Stimulated activated memory B cell treated with anti-CD40 and anti-IgM and Interleukin-4, amounts not matched to agents 10 μg/mL and 1 μg/mL and 100 μg/mL, for 72 hours (primary cell): ENCODE data around the gene SYN1.
"Not testable (repeated sequence)": the region's sequence is repeated elsewhere in the genome, so short reads cannot be mapped to it uniquely, and the experiment has no call there.

ENCODE experiments used
- ATAC-seq: fragments of 150-1000 bp; cut with Tn5 transposase; 2 replicates; pipeline ENCODE4 v1.10.0; 2021
- H3K27ac Mint-ChIP-seq: one replicate; pipeline ENCODE4 v1.8.0; 2022; ENCODE audit warnings: mild to moderate bottlenecking, mixed read lengths
- H3K27me3 Mint-ChIP-seq: one replicate; pipeline ENCODE4 v1.8.0; 2022; ENCODE audit warnings: mixed read lengths
- H3K36me3 Mint-ChIP-seq: one replicate; pipeline ENCODE4 v1.8.0; 2022; ENCODE audit warnings: mixed read lengths
- H3K4me1 Mint-ChIP-seq: one replicate; pipeline ENCODE4 v1.8.0; 2022; ENCODE audit warnings: mixed read lengths
- H3K4me3 Mint-ChIP-seq: one replicate; pipeline ENCODE4 v1.8.0; 2022; ENCODE audit warnings: mild to moderate bottlenecking, moderate library complexity, mixed read lengths
- H3K9me3 Mint-ChIP-seq: one replicate; pipeline ENCODE4 v1.8.0; 2022; ENCODE audit warnings: mixed read lengths

The SYN1 gene

DNA sequence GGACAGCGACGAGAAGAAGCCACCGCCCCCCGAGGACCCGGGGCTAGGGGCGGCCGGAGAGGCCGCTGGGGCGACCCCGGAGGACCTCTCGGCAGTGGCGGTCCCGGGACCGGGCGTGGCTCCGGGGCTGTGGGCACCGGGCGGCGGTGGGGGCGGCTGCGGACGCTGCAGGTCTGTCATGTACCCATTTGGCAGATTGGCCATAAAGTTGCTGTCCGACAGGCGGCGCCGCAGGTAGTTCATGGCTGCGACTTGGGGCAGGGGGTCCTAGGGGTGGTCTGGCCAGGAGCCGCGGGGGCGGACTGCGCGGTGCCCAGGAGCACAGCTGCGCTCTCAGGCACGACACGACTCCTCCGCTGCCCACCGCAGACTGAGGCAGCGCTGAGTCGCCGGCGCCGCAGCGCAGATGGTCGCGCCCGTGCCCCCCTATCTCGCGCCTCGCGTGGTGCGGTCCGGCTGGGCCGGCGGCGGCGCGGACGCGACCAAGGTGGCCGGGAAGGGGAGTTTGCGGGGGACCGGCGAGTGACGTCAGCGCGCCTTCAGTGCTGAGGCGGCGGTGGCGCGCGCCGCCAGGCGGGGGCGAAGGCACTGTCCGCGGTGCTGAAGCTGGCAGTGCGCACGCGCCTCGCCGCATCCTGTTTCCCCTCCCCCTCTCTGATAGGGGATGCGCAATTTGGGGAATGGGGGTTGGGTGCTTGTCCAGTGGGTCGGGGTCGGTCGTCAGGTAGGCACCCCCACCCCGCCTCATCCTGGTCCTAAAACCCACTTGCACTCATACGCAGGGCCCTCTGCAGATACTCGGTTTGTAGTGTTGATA, at the start of gene SYN1:
SYN1 (minus strand) TSS at position 372 of the 817 bp plus-strand sequence; CDS start at position 243, 129 bp downstream.
- Mint-ChIP-seq H3K27ac (no peak within 1 kb of the TSS), H3K36me3 (no peaks in the 10 kb centered on the region), H3K9me3 (no peaks in the 10 kb centered on the region), H3K4me1 (peaks cover 23% of the 10 kb centered on the region), H3K27me3 (peaks cover 73% of the 10 kb centered on the region), H3K4me3 (peak within 1 kb of the TSS; percentile 48)
- ATAC-seq = peak; percentile 89

DNA sequence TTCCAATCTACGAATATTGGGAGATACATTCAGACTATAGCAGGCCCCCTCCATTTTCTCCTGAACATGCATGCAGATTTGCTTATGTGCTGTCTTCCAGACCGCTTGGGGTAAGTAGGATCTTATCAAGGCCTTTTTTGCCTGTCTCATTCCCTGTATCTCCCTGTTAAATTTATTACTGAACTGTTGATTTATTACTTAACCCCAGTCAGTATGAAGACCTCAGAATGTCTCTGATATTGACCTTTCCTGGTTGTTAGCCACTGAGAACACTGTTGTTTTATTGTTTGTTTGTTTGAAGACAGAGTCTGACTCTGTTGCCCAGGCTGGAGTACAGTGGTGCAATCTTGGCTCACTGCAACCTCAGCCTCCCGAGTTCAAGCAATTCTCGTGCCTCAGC, 46.1 kb upstream of the SYN1 start:
- H3K27me3 Mint-ChIP-seq, H3K4me1 Mint-ChIP-seq, H3K36me3 Mint-ChIP-seq, H3K4me3 Mint-ChIP-seq, ATAC-seq, H3K9me3 Mint-ChIP-seq, H3K27ac Mint-ChIP-seq: not testable (repeated sequence)

DNA sequence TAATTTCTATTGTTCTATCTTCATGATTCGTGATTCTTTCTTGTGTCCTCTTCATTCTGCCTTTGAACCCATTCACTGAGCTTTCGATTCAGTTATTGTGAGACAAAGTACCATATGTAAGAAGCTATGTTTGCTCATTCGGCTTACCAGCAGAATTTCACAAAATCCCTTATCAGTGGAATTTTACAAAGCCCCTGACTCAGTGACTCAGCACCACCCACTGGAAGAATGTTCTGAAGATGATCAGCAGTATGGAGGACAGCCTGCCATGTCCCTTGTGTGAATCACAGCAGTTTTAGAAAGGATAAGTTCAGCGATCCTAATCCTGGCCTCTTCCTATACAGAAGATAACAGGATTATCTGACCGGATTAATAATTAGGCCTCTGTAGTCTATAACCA, 45.1 kb upstream of the SYN1 start:
- no peak overlapping the region for H3K4me3 Mint-ChIP-seq
- H3K4me1 Mint-ChIP-seq = peaks cover 12% of the 10 kb centered on the region
- no peaks in the 10 kb centered on the region for H3K27me3 Mint-ChIP-seq
- H3K9me3 Mint-ChIP-seq = no peaks in the 10 kb centered on the region
- ATAC-seq = no peak
- H3K36me3 Mint-ChIP-seq = no peaks in the 10 kb centered on the region
- H3K27ac Mint-ChIP-seq = no peak overlapping the region

DNA sequence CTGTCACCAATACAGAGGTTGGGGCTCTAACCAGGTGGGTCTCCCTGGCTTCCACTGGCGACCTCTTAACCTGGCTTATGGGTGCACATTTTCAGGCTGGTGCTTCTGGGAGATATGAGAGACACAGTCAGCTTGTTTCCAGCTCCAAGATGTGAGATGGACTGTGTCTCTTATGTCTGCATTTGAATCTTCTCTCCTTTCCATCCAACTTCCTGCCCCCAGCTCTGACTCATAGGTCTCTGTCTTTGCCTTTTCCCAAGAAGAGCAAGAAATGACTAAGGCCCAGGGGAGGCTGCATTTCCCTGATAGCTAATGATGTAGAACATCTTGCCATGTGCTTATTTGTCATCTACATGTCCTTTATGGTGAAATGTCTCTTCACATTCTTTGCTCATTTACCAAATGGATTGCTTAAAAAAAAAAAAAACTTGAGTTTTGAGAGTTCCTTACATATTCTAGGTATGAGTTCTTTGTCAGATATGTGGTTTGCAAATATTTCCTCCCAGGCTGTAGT, 42.5 kb upstream of the SYN1 start:
- H3K36me3 Mint-ChIP-seq = no peaks in the 10 kb centered on the region
- no peaks in the 10 kb centered on the region for H3K9me3 Mint-ChIP-seq
- peaks cover 12% of the 10 kb centered on the region for H3K4me1 Mint-ChIP-seq
- peak overlapping the region; percentile 82 for H3K27ac Mint-ChIP-seq
- no peak overlapping the region for H3K4me3 Mint-ChIP-seq
- no peaks in the 10 kb centered on the region for H3K27me3 Mint-ChIP-seq
- ATAC-seq = peak; percentile 20

DNA sequence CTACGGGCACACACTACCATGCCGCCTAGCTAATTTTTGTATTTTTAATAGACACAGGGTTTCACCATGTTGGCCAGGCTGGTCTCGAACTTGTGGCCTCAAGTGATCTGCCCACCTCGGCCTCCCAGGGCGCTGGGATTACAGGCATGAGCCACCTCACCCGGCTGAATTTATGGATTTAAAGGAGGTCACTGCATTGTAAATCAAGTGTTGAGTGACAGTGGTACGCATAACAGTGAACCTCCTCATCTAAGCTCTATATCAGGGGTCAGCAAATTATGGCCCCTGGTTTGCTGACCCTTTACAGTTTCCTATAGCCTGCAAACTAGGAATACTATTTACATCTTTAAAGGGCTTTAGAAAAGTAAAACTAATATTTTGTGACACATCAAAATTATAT, 41.9 kb upstream of the SYN1 start:
- Mint-ChIP-seq H3K36me3 (peaks cover 5% of the 10 kb centered on the region), H3K27ac (peak overlapping the region; percentile 82), H3K4me1 (peaks cover 15% of the 10 kb centered on the region), H3K4me3 (no peak overlapping the region), H3K9me3 (no peaks in the 10 kb centered on the region), H3K27me3 (no peaks in the 10 kb centered on the region)
- no peak for ATAC-seq

DNA sequence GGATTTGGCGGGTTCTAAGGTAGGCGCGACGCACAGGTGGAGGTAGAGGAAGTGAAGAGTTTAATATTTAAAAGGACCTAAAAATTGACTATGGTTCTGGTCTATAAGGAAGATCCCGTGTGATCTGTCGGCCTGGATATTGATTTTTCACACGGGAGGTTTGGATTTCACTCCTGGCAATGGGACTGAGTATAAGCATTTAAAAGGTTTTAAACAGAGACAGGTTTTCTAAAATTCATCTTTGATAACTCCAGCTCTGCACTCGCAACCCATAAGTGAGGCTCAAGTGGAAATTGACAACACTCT, 39.7 kb upstream of the SYN1 start:
- peaks cover 25% of the 10 kb centered on the region for H3K4me1 Mint-ChIP-seq

DNA sequence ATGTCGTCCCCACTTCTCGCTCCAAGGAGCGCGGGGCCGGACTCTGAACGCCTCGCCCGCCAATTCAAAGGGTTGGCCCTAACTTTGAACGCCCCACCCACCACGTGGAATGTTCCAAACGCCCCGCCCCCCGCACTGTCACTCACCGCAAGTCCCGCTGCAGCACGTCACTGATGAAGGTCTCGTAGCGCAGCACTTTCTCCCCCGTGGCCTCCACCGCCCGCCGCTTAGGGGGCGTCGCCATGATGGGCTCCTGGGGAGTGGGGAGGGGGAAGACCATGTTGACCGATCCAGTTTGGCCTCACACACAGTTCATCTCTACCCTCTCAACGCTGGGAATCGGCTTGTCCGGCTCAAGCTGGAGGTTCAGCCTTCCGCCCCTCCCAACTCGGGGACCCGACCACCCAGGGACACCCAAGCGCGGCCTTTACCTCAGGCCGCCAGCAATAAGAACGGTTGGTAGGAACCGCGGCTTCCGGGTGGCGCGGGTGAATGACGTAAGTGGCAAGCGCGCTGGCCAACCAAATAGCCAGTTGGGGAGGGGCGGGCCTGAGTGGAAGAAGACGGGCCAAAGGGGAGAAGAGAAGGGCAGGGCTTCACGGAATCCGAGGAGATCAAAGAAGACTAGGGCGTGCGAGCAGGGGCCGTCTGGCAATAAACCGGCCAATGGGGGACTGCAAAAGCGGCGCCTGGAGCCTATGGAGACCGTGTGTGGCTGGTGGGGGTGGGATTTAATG, 39.2 kb upstream of the SYN1 start, which contains the start of gene UXT:
UXT (minus strand) TSS at position 497 of the 737 bp plus-strand sequence; CDS start at position 244, 253 bp downstream.
- H3K27me3 Mint-ChIP-seq = no peaks in the 10 kb centered on the region
- peak; percentile 94 for ATAC-seq
- H3K27ac Mint-ChIP-seq = peak within 1 kb of the TSS; percentile 95
- peaks cover 17% of the 10 kb centered on the region for H3K36me3 Mint-ChIP-seq
- peaks cover 25% of the 10 kb centered on the region for H3K4me1 Mint-ChIP-seq
- no peaks in the 10 kb centered on the region for H3K9me3 Mint-ChIP-seq
- peak within 1 kb of the TSS; percentile 82 for H3K4me3 Mint-ChIP-seq

More for the DNA sequence above, 39.7 kb upstream of the SYN1 start:
- Mint-ChIP-seq H3K27ac (peak overlapping the region; percentile 95), H3K9me3 (no peaks in the 10 kb centered on the region), H3K27me3 (no peaks in the 10 kb centered on the region), H3K4me3 (peak overlapping the region; percentile 82), H3K36me3 (peaks cover 17% of the 10 kb centered on the region)
- ATAC-seq = no peak

DNA sequence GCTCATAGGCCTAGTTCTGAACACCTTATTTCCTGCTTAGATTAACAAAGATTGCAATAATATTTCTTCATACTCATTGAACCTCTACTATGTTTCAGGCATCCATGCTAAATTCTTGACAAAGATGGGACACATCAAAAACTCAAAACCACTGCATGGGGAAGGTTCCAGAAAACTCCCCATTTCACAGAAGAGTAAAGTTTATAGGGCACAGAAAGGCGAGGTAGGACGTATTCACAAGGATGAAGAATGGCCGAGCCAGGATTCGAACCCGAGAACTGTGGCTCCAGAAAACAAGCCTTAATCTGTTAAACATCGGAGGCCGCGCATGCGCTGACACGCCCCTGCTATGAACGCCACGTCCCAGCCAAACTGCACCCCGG, 38.6 kb upstream of the SYN1 start:
- Mint-ChIP-seq H3K4me3 (peak overlapping the region; percentile 82), H3K4me1 (peaks cover 29% of the 10 kb centered on the region), H3K27ac (peak overlapping the region; percentile 95), H3K9me3 (no peaks in the 10 kb centered on the region), H3K27me3 (no peaks in the 10 kb centered on the region), H3K36me3 (peaks cover 22% of the 10 kb centered on the region)
- no peak for ATAC-seq

DNA sequence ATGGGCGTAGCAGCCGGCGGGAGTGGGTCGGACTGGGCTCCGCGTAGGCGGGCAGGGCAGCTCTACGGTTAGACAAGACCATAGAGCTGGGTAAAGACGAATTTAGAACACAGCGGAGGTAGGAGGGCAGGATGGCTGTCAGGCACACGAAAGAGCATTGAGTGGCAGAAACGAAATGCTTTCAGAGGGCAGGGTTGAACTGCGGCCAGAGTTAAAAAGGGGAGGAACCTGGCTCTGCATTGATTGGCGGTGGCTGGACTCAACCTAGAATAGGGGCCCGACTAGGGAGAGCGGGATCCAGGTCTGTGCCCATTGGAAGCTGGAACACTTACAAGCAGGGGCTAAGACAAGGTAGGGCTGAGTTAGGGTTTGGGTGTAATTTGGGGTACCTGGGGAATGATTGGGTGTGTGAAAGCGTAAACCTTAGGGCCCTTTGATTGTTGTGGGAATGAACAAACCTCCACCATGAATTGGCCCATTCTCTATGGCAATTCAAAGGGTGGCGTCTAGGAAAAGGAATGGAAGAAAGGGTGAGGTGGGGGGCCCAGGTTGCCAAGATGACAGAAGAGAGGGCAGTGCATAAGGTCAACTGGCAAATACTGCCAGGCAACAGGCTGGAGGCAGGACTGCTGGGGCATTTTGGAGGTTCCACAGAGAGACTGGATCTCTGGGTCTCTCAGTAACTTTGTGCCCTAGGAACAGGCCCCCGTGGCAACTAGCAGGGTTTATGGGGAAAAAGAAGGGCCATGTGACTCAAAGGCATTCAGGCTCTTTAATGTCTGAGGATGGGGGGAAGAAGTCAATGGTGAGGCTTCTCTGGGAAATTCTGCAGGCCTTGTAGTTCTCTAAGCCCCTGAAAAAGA, 31.6 kb upstream of the SYN1 start:
- Mint-ChIP-seq H3K27ac (peak overlapping the region; percentile 96), H3K4me1 (peaks cover 48% of the 10 kb centered on the region), H3K4me3 (peak overlapping the region; percentile 85), H3K9me3 (no peaks in the 10 kb centered on the region), H3K27me3 (no peaks in the 10 kb centered on the region), H3K36me3 (peaks cover 51% of the 10 kb centered on the region)
- no peak for ATAC-seq

DNA sequence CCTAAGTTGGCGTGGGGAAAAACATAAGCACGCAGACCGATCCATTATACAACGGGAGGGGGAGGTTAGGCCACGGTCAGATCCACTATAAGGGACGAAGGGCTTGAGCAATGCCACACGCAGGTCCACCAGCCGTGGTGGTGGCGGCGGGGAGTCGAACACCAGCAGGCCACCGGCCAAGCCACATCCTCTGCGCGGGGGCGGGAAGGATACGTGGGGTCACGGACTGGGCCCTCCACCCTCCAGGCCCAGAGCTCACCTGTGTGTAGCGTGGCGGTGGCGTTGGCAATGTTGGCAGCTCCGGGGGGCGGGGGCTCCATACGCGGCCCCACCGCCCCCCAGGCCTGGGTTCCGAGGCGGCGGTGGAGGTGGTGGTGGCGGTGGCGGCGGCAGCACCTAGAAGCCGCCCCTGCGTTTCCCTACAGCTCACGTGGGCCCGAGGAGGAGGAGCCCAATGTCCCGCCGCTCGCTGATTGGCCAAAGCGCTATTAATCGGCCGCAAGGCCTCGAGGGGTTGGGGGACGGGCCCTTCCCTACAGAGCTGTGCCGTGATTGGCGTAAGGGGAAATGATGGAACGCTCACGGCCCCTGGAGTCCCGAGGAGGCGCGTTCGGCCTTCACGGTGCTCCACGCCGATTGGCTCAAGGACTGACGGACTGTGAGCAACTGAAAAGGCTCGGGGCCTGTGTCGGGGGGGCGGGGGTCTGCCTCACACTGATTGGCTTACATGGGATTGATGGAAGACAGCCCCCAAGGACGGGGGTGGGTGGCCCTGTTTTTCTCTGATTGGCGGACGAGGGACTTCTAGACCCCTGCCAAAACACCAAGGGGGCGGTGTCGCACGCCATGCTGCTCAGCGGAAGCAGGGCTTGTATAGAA, 30.7 kb upstream of the SYN1 start, which contains the start of gene ELK1:
ELK1 (minus strand) TSS at position 400 of the 879 bp plus-strand sequence. CDS start 9,122 bp downstream, outside the sequence.
- no peaks in the 10 kb centered on the region for H3K27me3 Mint-ChIP-seq
- H3K36me3 Mint-ChIP-seq = peaks cover 42% of the 10 kb centered on the region
- peak within 1 kb of the TSS; percentile 96 for H3K27ac Mint-ChIP-seq
- peak within 1 kb of the TSS; percentile 85 for H3K4me3 Mint-ChIP-seq
- peaks cover 41% of the 10 kb centered on the region for H3K4me1 Mint-ChIP-seq
- no peaks in the 10 kb centered on the region for H3K9me3 Mint-ChIP-seq
- ATAC-seq = peak; percentile 96

DNA sequence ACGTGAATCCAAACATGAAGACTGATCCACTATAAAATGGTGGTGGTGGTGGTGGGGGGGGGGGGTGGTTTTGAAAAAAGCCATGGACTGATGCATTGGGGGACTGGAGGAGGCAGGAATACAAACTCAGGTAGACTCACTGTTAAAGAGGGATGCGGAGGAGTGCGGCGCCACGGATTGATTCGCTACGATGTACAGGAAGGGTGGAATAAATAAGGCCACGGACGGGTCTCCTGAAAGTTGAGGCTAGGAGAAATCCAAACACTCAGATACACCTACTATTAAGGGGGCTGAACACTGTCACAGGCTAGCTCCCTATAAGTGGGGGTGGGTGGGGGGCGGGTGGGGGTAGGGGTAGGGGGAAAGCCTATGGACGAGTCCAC, 30.1 kb upstream of the SYN1 start:
- H3K27me3 Mint-ChIP-seq = no peaks in the 10 kb centered on the region
- peak overlapping the region; percentile 96 for H3K27ac Mint-ChIP-seq
- H3K4me3 Mint-ChIP-seq = peak overlapping the region; percentile 85
- H3K9me3 Mint-ChIP-seq = no peaks in the 10 kb centered on the region
- peaks cover 43% of the 10 kb centered on the region for H3K36me3 Mint-ChIP-seq
- H3K4me1 Mint-ChIP-seq = peaks cover 44% of the 10 kb centered on the region
- ATAC-seq = no peak

DNA sequence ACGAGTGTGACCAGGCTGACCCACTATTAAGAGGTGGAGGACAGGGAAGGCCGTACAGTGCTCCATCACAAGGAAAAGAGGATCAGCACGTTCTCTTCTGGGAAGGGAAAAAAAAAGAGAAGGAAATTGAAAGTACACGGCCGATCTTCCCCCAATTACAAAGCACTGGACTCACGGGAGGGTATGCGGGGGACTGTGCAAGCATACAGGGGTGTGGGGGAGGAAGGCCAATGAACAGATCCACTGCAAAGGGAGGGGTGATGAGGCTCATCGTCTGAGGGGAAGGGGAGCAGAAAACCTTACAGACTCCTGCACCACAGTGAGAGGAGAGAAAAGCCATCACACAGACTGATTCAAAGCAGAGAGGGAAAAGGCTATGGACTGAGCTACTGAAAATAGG, 29.6 kb upstream of the SYN1 start:
- Mint-ChIP-seq H3K36me3 (peaks cover 48% of the 10 kb centered on the region), H3K4me3 (peak overlapping the region; percentile 85), H3K27me3 (no peaks in the 10 kb centered on the region), H3K27ac (peak overlapping the region; percentile 96), H3K4me1 (peaks cover 49% of the 10 kb centered on the region), H3K9me3 (no peaks in the 10 kb centered on the region)
- no peak for ATAC-seq

DNA sequence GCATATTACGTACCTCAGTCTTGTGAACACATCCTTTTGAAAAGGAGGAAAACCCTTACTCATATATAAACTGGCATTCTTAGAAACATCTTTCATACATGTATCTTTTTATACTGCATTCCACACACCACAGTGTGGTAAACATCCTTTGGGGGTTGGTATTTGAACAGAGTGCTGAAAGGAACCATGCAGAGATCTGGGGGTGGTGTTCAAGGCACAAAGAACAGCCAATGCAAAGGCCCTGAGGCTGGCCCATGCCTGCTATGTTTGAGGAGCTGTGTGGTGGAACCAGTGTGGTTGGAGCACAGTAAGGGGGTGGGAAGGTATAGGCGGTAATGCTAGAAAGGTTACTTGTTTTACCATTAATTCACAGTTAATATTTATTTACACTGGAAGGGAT, 28.7 kb upstream of the SYN1 start:
- H3K4me3 Mint-ChIP-seq = peak overlapping the region; percentile 56
- peaks cover 49% of the 10 kb centered on the region for H3K4me1 Mint-ChIP-seq
- H3K9me3 Mint-ChIP-seq = no peaks in the 10 kb centered on the region
- no peaks in the 10 kb centered on the region for H3K27me3 Mint-ChIP-seq
- H3K27ac Mint-ChIP-seq = peak overlapping the region; percentile 96
- ATAC-seq = no peak
- H3K36me3 Mint-ChIP-seq = peaks cover 46% of the 10 kb centered on the region

DNA sequence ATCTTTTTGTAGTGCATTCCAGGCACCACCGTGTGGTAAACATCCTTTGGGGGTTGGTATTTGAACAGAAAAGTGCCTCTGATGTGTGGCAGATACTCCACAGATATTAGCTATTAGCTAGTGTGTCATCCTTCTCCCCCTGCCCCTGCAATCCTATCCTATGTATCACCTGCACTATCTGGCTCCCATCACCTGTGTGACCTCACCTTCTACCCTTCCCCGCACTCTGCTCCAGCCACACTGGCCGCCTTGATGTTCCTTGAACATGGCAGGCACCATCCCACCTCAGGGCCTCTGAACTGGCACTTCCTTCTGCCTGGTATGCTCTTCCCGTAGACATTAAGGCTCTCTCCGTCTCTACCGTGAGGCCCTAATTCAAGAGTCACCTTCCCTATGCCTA, 27.0 kb upstream of the SYN1 start:
- Mint-ChIP-seq H3K9me3 (no peaks in the 10 kb centered on the region), H3K36me3 (peaks cover 34% of the 10 kb centered on the region), H3K27me3 (no peaks in the 10 kb centered on the region), H3K4me1 (peaks cover 46% of the 10 kb centered on the region), H3K27ac (peak overlapping the region; percentile 61), H3K4me3 (no peak overlapping the region)
- no peak for ATAC-seq
